GM19438 (cell line): ENCODE results near the gene CRYL1.

Experiments
- ATAC-seq: cut with Tn5 transposase; IDR thresholded peaks from one replicate; pipeline ENCODE4 v1.9.1; 2021; ENCODE audit warnings: low read depth; ENCODE audit not compliant: unreplicated experiment

The CRYL1 gene

DNA sequence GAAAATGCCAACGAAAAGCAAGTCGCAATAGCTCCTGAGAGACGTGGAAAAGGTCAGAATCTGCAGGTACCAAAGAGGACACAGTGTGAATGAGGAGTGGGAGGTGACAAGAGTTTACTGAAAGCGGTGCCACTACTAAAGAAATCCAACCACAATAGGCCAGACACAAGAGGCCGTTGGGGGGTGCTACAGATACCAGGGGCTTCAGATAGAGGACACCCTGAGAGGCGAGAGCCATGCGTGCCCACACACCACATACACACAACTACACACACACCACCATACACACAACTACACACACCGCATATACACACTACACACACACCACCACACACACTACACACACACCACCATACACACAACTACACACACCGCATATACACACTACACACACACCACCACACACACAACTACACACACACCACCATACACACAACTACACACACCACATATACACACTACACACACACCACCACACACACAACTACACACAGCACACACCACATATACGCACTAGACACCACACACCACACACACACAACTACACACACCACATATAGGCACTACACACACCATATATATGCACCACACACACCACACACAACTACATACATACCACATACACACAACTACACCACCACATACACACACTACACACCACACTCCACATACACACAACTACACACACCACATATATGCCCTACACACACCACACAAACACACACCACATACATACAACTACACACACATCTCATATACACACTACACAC, 28.5 kb downstream of the CRYL1 start:
- ATAC-seq, result no peak

DNA sequence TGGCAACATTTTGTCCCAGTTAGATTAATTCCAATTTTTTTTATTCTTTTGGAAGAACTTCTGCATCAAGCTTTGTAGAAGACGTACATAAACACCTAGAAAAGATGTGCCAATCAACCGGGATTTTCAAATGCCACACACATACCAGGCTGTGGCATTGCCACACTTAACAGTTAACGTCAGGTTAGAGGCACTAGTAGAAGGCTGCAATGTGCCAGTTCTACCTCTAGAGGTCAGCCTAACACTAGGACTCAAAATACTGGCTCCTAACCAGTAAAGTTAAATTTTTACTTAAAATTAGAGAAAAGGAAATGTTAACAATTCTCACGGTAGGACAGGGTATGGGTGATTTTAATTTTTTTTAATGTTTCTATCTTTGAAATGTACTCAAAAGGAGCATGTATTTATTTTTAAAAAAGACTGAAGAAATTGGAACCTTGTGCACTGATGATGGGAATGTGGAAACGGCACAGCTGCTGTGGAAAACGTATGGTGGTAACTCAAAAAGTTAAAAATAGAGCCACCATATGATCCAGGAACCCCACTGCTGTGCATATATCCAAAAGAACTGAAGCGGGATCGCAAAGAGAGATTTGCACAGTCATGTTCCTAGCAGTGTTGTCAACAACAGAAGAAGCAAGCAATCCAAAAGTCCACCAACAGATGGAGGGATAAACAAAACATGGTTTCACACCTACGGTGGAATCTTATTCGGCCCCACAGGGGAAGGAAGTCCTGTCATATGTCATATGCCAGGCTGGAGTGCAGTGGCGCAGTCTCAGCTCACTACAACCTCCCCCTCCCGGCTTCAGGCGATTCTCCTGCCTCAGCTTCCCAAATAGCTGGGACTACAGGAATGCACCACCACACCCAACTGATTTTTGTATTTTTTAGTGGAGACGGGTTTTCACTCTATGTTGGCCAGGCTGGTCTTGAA, 30.3 kb downstream of the CRYL1 start:
- no peak for ATAC-seq

DNA sequence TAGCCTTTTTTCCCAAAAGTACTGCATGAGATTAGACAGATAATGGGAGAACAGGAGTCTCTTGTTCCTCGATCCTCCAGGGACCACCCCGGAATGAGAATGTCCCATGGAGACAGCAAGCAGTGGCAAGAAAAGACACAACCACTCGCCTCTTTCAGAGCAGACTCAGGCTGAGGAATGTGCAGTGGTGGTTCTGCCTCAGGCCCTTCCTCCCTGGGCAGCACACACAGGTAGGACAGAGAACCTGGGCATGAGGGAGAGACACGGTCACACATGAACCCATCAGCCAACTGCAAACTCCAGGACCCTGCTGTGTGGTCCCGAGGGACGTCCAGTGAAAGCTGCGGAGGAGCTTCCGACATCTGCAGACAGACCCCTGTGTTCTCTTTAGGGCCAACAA, 31.0 kb downstream of the CRYL1 start:
- ATAC-seq, result no peak

DNA sequence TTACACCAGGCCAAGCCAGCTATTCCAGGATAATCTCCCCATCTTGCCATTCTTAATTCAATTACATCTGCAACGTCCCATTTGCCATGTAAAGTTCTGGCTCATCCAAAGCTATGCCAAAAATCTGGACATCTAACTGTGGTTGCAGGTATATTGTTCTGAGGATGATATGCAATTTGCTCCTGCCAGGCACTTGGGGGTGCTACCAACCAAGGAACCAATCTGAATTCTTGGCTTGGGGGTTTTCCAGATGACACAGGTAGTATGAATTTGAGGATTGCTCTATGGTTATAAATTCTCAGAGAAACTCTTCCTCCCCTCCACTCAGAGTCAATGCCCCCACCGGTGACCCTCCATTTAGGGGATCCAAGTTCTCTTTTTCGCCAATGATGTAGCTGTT, 33.0 kb downstream of the CRYL1 start:
- no peak for ATAC-seq

DNA sequence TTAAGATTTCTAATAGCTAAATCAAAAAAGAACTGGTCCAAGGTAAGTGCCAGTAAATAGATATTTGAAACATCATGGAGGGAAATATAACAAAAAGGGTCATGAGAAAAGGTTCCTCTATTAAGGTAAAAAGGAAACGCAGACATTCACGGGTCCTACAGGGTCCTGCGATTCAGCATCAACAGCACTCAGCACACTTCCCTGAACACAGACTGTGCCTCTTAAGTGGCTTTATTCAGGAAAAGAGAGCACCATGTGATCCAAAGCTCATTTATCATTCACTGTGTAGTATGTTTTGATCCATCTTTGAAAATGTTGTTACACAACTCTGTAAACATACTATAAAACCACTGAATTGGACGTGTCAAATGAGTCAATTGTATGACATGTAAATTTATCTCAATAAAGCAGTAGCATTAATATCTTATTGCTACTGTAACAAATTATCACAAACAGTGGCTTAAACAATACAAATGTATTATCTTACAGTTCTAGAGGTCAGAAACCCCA, 33.7 kb downstream of the CRYL1 start:
- ATAC-seq, result no peak

DNA sequence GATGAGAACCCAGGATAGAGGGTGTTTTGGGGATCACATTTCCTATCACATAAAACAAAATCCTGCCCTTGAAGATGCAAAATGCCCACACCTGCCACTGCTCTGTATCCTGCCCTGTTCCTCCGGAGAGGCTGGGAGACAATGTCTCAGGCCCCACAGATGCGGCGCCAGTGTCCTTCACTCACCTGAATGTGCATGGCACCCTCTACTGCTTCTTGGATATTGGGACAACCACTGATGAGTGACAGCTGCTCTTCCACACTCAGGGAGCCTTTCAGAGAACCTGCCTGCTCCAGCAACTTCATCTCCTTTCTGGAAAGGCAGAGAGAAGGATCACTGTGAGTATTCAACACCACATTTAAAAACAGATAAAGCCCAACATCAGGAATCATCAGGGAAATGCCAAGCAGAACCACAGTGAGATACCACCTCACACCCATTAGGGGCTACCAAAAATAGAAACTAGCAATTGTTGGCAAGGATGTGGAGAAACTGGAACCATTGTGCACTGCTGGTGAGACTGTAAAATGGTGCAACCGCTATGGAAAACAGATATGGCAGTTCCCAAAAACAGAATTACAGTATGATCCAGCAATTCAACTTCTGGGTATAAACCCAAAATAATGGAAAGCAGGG, 36.4 kb downstream of the CRYL1 start:
- no peak for ATAC-seq

DNA sequence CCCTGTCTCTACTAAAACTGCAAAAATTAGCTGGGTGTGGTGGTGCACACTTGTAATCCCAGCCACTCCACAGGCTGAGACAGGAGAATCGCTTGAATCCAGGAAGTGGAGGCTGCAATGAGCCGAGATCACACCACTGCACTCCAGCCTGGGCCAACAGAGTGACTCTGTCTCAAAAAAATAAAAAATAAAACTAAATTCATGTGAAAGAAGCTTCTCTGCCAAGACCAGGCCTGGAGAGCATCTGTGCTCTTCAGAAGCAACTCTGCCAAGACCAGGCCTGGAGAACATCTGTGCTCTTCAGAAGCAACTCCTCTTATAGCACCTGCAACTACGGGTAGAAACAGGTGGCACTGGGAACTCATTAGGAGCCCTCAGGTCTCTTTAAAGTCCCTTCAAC, 37.7 kb downstream of the CRYL1 start:
- ATAC-seq, result no peak

DNA sequence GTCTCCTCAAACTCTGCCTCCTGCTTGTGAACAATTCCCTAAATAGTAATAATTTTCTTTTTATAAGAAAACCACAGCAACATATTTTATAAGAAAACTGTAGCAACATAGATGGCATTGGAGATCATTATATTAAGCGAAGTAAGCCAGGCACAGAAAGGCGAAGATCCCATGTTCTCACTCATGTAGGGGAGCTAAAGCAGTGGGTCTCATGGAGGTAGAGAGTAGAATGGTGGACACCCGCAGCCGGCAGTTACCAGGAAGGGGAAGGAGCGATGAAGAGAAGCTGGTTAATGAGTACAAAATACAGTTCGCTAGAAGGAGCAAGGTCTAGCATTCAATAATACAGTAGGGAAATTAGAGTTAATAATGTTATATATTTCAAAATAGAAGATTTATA, 42.9 kb downstream of the CRYL1 start:
- no peak for ATAC-seq

DNA sequence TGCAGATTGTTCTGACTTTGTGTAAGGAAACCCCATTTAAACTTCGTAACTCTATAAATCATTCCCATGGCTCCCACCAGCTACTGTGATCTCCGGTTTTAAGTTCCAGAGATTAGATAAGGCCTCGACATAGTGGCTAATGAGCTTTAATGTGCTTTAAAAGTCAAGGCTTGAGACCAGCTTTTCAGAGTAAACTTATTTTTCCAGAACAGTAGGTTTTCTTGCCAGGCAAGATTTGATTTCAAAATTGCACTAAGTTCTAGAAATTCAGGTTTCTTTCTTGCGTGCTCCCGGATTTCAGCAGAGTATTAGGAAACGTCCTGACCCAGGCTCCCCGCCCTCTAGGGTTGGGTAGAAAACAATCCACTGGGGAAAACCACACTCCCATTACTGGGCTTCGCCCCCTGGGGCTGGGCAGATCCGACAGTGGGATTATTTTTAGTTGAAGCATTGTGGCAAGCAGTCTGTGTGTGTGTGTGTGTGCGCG, 43.3 kb downstream of the CRYL1 start:
- ATAC-seq, result no peak

DNA sequence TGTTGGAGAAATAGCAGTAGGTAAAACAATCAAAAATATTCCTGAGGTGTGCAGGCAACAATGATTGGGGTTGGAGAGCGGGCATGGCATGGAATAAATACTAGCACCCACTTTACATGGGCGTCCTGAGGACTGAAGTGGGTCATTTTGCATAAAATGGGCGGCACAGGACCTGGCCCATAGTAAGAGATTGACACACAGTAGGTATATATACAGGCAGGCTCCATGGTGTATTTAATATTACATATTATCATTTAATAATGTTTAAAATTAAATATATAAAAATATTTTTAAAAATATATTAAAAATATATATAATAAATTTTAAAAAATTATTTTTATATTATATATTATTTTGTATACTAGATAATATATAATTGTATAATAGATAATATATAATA, 48.3 kb downstream of the CRYL1 start:
- ATAC-seq, result no peak

DNA sequence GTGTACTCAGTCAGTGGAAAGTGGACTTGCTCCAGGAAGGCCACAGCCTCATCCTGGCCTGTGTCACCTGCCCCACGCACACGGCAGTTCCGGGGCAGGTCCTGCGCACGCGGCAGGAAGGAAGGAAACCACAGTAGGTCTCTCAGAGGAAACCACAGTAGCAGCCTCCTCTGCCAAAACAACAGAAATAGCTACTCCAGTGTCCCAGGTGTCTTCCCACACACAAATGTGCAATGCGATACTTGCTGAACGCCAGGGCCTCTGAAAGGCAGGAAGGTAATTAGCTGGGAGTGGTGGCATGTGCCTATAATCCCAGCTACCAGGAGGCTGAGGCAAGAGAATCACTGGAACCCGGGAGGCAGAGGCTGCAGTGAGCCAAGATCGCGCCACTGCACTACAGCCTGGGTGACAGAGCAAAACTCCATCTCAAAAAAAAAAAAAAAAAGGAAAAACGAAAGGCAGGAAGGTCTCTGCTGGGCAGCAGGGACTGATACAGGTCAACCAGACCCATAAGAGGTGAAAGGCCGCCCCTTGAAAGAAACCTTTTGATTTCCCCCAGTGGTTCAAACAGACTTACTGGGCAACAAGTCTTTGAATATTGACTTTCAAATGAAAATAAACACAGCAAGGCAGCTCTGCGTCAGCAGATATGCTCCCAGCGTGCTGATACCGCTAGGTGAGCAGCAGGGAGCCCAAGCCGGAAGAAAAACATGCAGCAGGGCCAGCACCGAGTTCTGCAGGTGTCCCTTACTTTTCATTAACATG, 49.5 kb downstream of the CRYL1 start:
- peak; percentile 99 for ATAC-seq

DNA sequence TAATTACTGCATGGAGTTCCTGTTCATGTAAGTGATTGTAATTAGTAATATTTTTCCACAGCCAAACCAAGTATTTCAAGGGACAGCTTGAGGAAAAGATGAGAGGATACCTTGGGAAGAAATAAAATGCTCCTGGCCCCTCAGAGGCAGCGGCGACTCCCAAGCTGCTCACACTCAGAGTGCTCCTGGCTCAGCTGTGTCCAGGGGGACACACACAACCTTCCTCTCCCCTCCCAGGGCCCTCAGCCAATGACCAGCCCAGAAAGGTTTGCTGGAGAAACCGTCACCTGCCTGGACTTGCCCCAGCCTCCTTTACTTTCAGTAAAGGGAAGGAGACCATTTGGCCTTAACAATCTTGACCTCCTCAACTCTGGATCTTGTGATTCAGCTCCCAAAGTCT, 51.1 kb downstream of the CRYL1 start:
- ATAC-seq, result no peak

DNA sequence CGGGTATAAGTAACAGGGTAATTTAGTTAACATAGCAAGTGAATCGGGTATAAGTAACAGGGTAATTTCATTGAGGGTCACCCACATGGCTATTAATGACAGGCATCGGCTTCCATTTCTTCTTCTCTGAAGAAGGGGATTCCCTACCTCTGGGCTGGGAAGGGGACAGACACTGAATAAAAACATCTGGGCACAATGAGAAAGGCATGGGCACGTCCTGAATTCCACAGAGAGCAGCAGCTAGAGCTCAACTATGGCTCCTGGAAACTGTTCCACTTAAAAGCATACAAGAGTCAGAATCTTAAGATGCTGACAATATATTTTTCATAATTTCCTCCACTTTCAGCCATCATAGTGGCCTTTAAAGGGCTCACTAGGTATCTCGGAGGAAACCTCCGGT, 51.8 kb downstream of the CRYL1 start:
- ATAC-seq, result no peak

DNA sequence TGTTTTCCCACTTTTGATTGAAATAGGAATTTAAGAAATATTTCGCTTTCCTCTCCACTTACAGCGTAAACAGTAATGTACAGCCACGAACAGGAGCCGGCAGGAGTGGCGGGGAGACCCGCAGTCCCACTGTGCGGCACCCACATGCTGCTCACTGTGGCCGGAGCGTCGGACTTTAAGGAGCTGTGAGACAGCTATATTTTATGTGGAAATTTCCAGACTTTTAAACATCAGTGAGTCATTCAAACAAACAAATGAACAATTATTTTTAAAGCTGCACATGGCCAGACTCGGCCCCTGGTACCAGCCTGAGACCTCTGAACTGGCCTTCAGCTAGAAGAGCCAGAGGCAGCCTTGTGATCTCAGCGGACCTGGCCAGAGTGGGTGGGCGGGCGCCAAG, 52.5 kb downstream of the CRYL1 start:
- no peak for ATAC-seq

DNA sequence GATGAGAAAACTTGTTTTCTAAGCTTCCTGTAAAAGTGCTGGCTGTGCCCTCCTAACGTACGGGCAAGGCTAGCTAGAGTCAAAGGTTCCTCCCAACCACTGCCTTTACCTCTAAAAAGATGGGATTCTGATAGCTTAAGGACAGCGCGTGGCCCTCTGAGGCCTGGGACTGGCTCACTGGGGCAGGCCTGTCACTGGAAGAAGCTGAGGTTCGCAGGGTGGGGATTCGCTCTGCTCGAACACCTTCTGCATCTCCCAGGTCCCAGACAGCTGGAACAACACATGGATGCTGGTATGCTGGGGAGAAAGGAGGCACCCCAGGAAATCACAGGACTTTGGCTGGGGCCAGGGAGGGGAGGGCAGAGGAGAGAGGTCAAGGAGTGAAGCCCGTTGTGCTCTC, 53.1 kb downstream of the CRYL1 start:
- ATAC-seq, result no peak

DNA sequence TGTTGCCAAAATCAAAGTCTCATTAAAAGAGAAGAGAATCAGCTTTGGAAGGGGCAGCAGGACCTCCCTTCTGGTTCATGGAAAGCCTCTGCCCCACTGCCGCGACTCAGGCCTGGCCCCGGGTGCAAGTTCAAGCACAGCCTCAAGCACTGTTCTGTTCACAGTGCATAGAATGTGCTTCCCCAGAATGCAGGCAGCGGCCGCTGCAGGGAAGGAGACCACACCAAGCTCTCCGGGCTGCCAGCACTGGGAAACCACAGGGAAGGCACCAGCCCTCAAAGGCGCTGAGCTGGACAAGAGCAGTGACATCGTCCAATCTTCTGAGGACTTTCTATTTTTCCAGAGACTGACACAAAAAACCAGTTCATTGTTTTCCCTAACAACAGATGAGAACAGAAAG, 55.5 kb downstream of the CRYL1 start:
- ATAC-seq, result no peak

DNA sequence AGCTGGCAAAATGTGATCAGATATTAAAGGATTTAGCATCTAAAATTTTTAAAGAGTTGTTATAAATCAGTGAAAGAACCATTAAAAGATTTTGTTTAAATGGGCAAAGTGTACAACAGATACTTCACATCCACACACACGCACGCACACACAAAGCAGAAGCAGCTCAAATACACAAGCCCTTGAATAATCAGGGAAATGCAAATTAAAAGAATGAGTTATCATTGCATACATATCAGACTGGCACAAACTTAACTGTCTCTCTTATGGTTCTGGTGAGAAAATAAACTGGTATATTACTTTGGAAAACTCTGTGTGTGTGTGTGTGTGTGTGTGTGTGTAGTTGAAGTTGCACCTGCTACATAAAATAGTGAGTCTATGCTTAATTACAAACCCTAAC, 59.3 kb downstream of the CRYL1 start:
- no peak for ATAC-seq

DNA sequence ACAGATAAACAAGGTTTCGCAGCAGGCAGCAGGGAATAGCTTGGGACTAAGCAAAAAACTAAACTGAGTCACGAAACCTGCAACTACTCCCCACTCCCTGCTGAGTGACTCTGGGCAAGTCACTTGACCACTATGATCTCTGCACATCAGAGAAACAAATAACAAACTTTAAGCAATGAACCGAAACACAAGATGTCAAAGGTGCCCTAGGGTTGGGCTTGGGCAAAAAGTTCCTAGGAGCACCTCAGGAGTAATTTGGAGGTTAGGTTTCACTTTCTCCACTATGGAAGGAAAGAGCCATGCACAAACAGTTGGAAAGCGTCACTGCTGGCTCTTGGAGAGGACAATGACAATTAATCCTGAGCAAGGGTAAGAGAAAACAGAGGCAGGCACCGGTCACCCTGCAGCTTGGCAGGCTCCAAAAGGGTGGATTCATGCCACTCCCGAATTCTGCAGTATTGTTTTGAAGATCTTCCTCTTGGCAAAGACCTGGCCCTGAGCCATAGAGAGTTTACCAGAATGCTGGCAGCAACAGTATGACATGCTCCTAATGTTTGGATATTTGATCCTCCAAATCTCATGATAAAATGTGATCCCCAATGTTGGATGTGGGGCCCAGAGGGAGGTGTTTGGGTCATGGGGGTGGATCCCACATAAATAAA, 60.3 kb downstream of the CRYL1 start:
- no peak for ATAC-seq

DNA sequence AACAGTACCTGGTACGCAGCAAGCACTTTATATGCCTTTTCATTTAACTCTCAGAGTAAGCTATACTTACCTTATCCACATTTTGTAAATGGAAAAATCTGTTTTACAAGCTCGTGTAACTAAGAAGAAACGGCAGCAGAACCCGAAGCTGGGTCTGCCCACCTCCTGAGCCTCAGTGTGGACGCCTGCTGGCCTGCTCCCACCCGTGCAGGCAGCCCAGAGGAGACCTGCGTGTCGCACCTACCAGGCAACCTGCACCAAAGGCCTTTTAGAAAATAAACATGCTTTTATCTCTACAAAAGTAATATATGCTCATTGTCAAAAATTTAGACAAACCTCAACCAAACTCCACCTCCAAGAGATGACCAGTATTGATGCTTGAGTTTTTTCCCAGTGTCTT, 62.7 kb downstream of the CRYL1 start:
- ATAC-seq, result no peak

DNA sequence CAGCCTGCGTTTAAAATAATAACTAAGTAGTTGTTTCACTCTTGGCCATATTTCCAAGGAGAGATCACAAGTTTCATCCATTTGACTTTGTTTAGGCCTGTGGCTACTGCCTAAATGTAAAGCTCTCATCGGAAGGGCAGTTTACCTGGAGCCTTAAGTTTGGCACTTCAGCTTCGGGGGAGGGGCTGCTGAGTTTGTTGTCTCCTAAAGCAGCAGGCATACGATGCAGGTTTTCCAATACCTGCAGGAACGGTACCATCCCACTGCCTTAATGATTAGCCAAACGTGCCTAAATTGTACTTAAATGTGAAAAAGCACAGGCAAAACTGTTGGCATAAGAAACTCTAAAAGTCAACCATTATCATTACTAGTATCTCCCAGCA, 63.1 kb downstream of the CRYL1 start:
- no peak for ATAC-seq
